ENCODE results near the gene SLC6A3.
A peak's percentile ranks its signal among the peaks of the same experiment; 100 is the strongest.

The SLC6A3 gene

DNA sequence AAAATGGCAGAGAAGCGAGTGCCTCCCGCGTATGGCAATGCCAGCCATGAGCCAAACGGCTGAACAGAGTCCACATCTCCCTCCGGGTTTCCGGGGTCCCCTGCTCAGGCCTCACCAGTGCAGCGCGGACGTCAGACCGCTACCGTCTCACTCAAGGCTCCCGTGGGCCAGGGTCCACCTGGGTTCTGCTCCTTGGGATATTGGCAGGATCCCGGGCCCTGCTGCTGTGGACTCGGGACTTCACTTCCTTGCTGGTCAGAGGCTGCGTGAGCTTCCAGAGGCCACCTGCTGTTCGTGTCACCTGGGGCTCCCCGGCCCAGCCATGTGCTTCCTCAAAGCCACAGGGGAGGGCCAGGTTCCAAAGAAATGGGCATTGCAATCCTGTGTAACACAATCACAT lies 61.9 kb downstream of the SLC6A3 start:
- DNase-seq (ENCODE audit: low read depth), result no peak
- TF ChIP-seq, protein P1, sequence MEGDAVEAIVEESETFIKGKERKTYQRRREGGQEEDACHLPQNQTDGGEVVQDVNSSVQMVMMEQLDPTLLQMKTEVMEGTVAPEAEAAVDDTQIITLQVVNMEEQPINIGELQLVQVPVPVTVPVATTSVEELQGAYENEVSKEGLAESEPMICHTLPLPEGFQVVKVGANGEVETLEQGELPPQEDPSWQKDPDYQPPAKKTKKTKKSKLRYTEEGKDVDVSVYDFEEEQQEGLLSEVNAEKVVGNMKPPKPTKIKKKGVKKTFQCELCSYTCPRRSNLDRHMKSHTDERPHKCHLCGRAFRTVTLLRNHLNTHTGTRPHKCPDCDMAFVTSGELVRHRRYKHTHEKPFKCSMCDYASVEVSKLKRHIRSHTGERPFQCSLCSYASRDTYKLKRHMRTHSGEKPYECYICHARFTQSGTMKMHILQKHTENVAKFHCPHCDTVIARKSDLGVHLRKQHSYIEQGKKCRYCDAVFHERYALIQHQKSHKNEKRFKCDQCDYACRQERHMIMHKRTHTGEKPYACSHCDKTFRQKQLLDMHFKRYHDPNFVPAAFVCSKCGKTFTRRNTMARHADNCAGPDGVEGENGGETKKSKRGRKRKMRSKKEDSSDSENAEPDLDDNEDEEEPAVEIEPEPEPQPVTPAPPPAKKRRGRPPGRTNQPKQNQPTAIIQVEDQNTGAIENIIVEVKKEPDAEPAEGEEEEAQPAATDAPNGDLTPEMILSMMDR (IDR thresholded peaks at IDR 0.05; ENCODE audit: control insufficient read depth, extremely low read depth, insufficient read depth), result no peak

GRCh38 chr5:1382248-1382700 lies 63.0 kb downstream of the SLC6A3 start:
- no peak for DNase-seq (ENCODE audit: low read depth)
- H3K4me3 ChIP-seq (ENCODE audit: low read depth, low read length), result no peak overlapping the region
- TF ChIP-seq, protein P1 (IDR thresholded peaks at IDR 0.05; ENCODE audit: control insufficient read depth, extremely low read depth, insufficient read depth), result no peak

More for the DNA sequence above, 61.9 kb downstream of the SLC6A3 start:
- H3K4me3 ChIP-seq (ENCODE audit: low read depth, low read length), result no peak overlapping the region

GRCh38 chr5:1381370-1382247 lies 63.6 kb downstream of the SLC6A3 start:
- H3K4me3 ChIP-seq (ENCODE audit: low read depth, low read length), result no peak overlapping the region
- DNase-seq (ENCODE audit: low read depth), result no peak
- TF ChIP-seq, protein P1 (IDR thresholded peaks at IDR 0.05; ENCODE audit: control insufficient read depth, extremely low read depth, insufficient read depth), result no peak

- no peak for DNase-seq (ENCODE audit: low read depth)
- TF ChIP-seq, protein P1 (IDR thresholded peaks at IDR 0.05; ENCODE audit: control insufficient read depth, extremely low read depth, insufficient read depth), result no peak
- H3K4me3 ChIP-seq (ENCODE audit: low read depth, low read length), result no peak overlapping the region
Observed at GRCh38 chr5:1380910-1381309, 64.3 kb downstream of the SLC6A3 start.

GRCh38 chr5:1380011-1380817 lies 65.0 kb downstream of the SLC6A3 start:
- DNase-seq (ENCODE audit: low read depth), result no peak
- H3K4me3 ChIP-seq (ENCODE audit: low read depth, low read length), result no peak overlapping the region
- TF ChIP-seq, protein P1 (IDR thresholded peaks at IDR 0.05; ENCODE audit: control insufficient read depth, extremely low read depth, insufficient read depth), result peak; percentile 45

DNA sequence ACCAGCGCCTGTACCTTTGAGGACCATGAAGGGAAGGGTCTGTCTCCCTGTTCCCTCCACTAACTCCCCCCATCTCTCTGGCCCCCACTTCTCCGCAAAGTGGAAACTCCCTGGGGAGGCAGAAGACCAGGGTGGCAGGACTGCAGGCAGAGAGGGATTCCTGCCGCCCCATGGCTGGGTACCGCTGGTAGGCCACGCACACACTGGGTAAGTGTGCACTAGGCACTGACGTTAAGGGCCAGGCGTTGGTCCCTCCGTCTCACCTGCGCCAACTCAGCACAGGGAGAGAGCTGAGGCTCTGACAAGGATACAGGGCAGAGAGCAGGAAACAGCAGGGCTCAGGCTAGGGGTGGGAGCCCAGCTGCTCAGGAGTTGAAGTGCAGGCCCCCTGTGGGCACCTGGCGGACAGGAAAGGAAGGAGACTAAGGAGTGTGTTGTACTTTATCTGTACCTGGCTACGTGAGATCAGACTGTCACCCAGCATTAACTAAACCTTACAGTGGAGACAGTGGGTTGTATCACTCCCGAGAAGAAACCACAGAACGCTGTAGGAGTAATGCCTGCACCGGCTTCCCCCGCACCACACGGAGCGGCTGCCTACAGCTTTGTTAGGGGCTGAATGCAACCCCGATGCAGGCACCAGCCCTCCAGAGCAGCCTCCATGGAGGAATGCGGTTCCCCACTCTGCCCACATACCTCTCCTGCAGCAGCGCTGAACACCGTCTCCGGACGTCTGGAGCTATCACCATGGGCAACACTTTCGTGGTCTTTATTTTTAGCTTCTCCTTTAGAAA lies 66.2 kb downstream of the SLC6A3 start:
- no peak for DNase-seq (ENCODE audit: low read depth)
- TF ChIP-seq, protein P1 (IDR thresholded peaks at IDR 0.05; ENCODE audit: control insufficient read depth, extremely low read depth, insufficient read depth), result no peak
- H3K4me3 ChIP-seq (ENCODE audit: low read depth, low read length), result no peak overlapping the region
